VCaP (cell line): Measurements from ENCODE around the gene NUP155.
"Not testable (repeated sequence)": the region's sequence is repeated elsewhere in the genome, so short reads cannot be mapped to it uniquely, and the experiment has no call there.

ENCODE experiments used
- H3K27ac ChIP-seq: fragments of 450-650 bp; 2 replicates; pipeline ENCODE4 v1.5.1; 2017
- CTCF ChIP-seq: fragments of 450-650 bp; conservative IDR thresholded peaks from 2 replicates; pipeline ENCODE4 v1.5.1; 2017; ENCODE audit warnings: mild to moderate bottlenecking, moderate library complexity

NUP155 gene

GRCh38 chr5:37370864-37371726, at the start of gene NUP155:
NUP155 (minus strand) TSS chr5:37371106; CDS start chr5:37370977, 129 bp downstream.
- peak within 1 kb of the TSS; percentile 82 for H3K27ac ChIP-seq
- no peak for TF ChIP-seq CTCF

GRCh38 chr5:37417347-37417746, 46.4 kb upstream of the NUP155 start:
- H3K27ac ChIP-seq = no peak overlapping the region
- TF ChIP-seq CTCF = no peak

GRCh38 chr5:37415456-37415855, 44.5 kb upstream of the NUP155 start:
- not testable (repeated sequence) for H3K27ac ChIP-seq

GRCh38 chr5:37412515-37412914, 41.6 kb upstream of the NUP155 start:
- TF ChIP-seq CTCF = no peak
- H3K27ac ChIP-seq = no peak overlapping the region

GRCh38 chr5:37400501-37400900, 29.6 kb upstream of the NUP155 start:
- TF ChIP-seq CTCF = no peak
- H3K27ac ChIP-seq = no peak overlapping the region

- H3K27ac ChIP-seq = no peak overlapping the region
- TF ChIP-seq CTCF = no peak
These were observed 25.4 kb upstream of the NUP155 start for GRCh38 chr5:37396352-37396751.

- H3K27ac ChIP-seq = no peak overlapping the region
- no peak for TF ChIP-seq CTCF
These were observed 20.7 kb upstream of the NUP155 start for GRCh38 chr5:37391591-37391990.

- peak within 1 kb of the TSS; percentile 49; the same call in 1 of the 2 replicates for H3K27ac ChIP-seq
These were observed 8.3 kb upstream of the NUP155 start, which contains the start of gene WDR70 for GRCh38 chr5:37379100-37379628. WDR70 (plus strand) TSS chr5:37379318; CDS start chr5:37379368, 50 bp downstream.

GRCh38 chr5:37378066-37378465, 7.2 kb upstream of the NUP155 start:
- not testable (repeated sequence) for H3K27ac ChIP-seq

More at GRCh38 chr5:37379100-37379628, 8.3 kb upstream of the NUP155 start, which contains the start of gene WDR70:
- TF ChIP-seq CTCF = peak; percentile 81
